Measurements from ENCODE around the gene BBS1.
"Not testable (repeated sequence)": the region's sequence is repeated elsewhere in the genome, so short reads cannot be mapped to it uniquely, and the experiment has no call there.

BBS1 gene

DNA sequence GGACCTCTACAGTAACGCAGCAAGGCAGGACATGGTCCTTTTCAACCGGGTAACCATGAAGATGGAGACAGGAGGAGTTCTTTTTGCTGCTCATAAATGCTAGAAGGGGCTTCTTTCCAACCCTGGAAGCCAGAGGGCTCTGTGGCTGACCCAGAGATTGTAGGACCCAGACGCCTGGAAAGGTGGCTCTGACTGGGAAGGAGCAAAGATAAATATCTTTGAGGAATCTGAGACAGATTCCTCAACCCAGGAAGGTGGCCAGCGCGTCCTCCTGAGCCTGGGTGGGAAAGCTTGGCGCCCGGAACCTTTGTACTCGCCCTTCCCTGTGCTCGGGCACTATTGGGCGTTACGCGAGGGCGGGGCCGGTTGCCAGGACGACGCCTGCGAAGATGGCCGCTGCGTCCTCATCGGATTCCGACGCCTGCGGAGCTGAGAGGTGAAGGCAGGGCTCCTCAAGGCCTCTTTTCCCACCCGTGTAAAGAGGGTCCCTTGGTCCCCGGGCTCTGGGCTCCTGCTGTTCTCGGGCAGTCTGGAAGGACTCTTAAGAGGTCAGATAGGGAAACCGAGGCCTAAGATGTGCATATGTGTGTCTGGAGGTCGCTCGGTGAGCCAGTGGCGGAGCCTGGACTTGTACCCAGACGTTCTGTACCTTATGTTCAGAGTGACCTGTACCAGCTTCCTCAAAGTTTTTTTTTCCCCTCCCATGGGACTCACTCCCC lies at the start of gene BBS1:
BBS1 (plus strand) TSS at position 365 of the 719 bp plus-strand sequence; CDS start at position 390, 25 bp downstream.
- TF ChIP-seq, protein P1, sequence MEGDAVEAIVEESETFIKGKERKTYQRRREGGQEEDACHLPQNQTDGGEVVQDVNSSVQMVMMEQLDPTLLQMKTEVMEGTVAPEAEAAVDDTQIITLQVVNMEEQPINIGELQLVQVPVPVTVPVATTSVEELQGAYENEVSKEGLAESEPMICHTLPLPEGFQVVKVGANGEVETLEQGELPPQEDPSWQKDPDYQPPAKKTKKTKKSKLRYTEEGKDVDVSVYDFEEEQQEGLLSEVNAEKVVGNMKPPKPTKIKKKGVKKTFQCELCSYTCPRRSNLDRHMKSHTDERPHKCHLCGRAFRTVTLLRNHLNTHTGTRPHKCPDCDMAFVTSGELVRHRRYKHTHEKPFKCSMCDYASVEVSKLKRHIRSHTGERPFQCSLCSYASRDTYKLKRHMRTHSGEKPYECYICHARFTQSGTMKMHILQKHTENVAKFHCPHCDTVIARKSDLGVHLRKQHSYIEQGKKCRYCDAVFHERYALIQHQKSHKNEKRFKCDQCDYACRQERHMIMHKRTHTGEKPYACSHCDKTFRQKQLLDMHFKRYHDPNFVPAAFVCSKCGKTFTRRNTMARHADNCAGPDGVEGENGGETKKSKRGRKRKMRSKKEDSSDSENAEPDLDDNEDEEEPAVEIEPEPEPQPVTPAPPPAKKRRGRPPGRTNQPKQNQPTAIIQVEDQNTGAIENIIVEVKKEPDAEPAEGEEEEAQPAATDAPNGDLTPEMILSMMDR (IDR thresholded peaks at IDR 0.05; ENCODE audit: low read depth, low read length) = no peak
- peak; percentile 34; the same call in 1 of the 2 replicates for TF ChIP-seq MYC (IDR thresholded peaks at IDR 0.05; ENCODE audit: low read depth, low read length)
- peak; percentile 7; the same call in 1 of the 2 replicates for TF ChIP-seq MAX (IDR thresholded peaks at IDR 0.05; ENCODE audit: low read depth, low read length)
- TF ChIP-seq POLR2A (IDR thresholded peaks at IDR 0.05; ENCODE audit: extremely low read depth, insufficient read length) = peak; percentile 42
- DNase-seq (ENCODE audit: low read depth) = peak; percentile 81
- H3K4me3 ChIP-seq (ENCODE audit: low read depth, low read length) = peak within 1 kb of the TSS; percentile 88

- no peak overlapping the region for H3K4me3 ChIP-seq (ENCODE audit: low read depth, low read length)
- DNase-seq (ENCODE audit: low read depth) = no peak
- no peak for TF ChIP-seq MAX (IDR thresholded peaks at IDR 0.05; ENCODE audit: low read depth, low read length)
- TF ChIP-seq MYC (IDR thresholded peaks at IDR 0.05; ENCODE audit: low read depth, low read length) = no peak
- TF ChIP-seq POLR2A (IDR thresholded peaks at IDR 0.05; ENCODE audit: extremely low read depth, insufficient read length) = no peak
- TF ChIP-seq, protein P1 (IDR thresholded peaks at IDR 0.05; ENCODE audit: low read depth, low read length) = no peak
Measured at GRCh38 chr11:66462010-66462409, 48.4 kb upstream of the BBS1 start.

DNA sequence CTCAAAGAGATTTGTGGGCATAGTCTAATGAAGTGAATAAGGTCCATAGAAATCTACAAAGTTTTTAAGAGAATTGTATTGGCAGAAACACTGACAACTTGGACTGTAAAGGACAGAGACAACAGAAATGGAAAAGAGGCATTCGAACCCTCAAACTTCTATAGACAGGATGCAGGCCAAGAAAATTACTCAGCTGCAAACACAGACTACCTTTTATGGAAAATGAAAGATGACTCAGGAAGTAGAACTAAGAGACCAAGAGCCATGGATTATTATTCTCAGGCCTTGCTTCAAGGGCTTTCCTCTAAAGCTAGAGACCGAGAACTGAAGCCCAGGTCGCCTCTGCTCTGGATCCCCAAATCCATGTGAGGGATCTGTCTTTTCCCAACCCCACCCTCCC lies 47.5 kb upstream of the BBS1 start:
- peak; percentile 29 for DNase-seq (ENCODE audit: low read depth)
- TF ChIP-seq MAX (IDR thresholded peaks at IDR 0.05; ENCODE audit: low read depth, low read length) (no peak), MYC (IDR thresholded peaks at IDR 0.05; ENCODE audit: low read depth, low read length) (no peak), POLR2A (IDR thresholded peaks at IDR 0.05; ENCODE audit: extremely low read depth, insufficient read length) (no peak)
- TF ChIP-seq, protein P1 (IDR thresholded peaks at IDR 0.05; ENCODE audit: low read depth, low read length) = no peak
- no peak overlapping the region for H3K4me3 ChIP-seq (ENCODE audit: low read depth, low read length)

- H3K4me3 ChIP-seq (ENCODE audit: low read depth, low read length); DNase-seq (ENCODE audit: low read depth): not testable (repeated sequence)
Measured at GRCh38 chr11:66464116-66464515, 46.3 kb upstream of the BBS1 start.

GRCh38 chr11:66464916-66465315 lies 45.5 kb upstream of the BBS1 start:
- DNase-seq (ENCODE audit: low read depth) = no peak
- H3K4me3 ChIP-seq (ENCODE audit: low read depth, low read length) = peak overlapping the region; percentile 47
- no peak for TF ChIP-seq MAX (IDR thresholded peaks at IDR 0.05; ENCODE audit: low read depth, low read length)
- TF ChIP-seq POLR2A (IDR thresholded peaks at IDR 0.05; ENCODE audit: extremely low read depth, insufficient read length) = no peak
- no peak for TF ChIP-seq MYC (IDR thresholded peaks at IDR 0.05; ENCODE audit: low read depth, low read length)
- TF ChIP-seq, protein P1 (IDR thresholded peaks at IDR 0.05; ENCODE audit: low read depth, low read length) = no peak

DNA sequence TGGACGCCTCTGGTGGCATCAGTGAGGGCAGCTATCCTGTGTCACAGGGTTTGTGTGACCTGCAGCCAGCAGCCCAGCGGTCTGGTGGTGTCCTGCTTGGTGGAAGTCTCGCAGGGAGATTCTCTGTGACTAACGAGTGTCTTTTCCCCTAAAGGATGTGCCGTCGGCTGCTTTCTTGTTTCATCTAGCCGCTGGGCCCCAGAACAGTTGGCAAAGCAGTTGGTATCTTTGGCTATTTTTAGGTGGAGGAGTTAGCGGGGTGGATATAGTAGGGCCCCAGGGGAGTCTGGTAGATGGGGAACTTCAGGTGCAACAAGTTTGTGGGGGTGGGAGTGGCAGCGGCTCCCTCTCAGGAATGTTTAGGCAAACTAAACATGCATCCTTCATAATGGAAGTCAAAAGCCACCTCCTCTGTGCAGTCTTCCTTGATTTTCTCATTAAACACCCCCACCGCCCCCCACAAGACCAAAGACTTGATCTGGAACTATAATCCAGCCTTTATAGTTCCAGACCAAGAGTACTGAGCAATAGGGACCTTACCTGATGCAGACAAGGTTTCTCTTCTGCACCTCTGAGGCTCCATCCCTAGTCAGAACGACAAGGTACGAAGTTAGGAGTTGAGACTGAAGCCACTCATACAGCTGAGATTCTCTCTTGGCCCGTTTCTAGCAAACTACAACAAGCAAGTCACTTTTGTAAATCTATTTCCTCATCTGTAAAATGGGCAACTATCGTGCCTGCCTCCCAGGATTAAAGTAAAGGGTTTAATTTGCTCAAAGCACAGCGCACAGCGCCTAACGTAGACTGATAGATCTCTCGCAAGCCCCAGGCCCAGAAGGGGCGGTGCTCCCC lies 44.8 kb upstream of the BBS1 start:
- H3K4me3 ChIP-seq (ENCODE audit: low read depth, low read length) = peak overlapping the region; percentile 47
- DNase-seq (ENCODE audit: low read depth) = peak; percentile 89
- TF ChIP-seq, protein P1 (IDR thresholded peaks at IDR 0.05; ENCODE audit: low read depth, low read length) = no peak
- peak; percentile 11 for TF ChIP-seq POLR2A (IDR thresholded peaks at IDR 0.05; ENCODE audit: extremely low read depth, insufficient read length)
- peak; percentile 29; the same call in 1 of the 2 replicates for TF ChIP-seq MAX (IDR thresholded peaks at IDR 0.05; ENCODE audit: low read depth, low read length)
- TF ChIP-seq MYC (IDR thresholded peaks at IDR 0.05; ENCODE audit: low read depth, low read length) = peak; percentile 47
